Nephron progenitor cell (in vitro differentiated cells): ENCODE data around the gene ZBTB7C.

Source experiments
- DNase-seq: peaks from one replicate; pipeline ENCODE4 v3.0.0; 2021
- H3K27ac Mint-ChIP-seq: 2 replicates; pipeline ENCODE4 v1.8.0; 2021; ENCODE audit warnings: mild to moderate bottlenecking, moderate library complexity, mixed read lengths
- H3K27me3 Mint-ChIP-seq: 2 replicates; pipeline ENCODE4 v1.8.0; 2021; ENCODE audit warnings: mild to moderate bottlenecking, low read depth, mixed read lengths; ENCODE audit not compliant: poor library complexity
- H3K36me3 Mint-ChIP-seq: 2 replicates; pipeline ENCODE4 v1.8.0; 2021; ENCODE audit warnings: low read depth, mixed read lengths
- H3K4me1 Mint-ChIP-seq: 2 replicates; pipeline ENCODE4 v1.8.0; 2021; ENCODE audit warnings: mixed read lengths
- H3K4me3 Mint-ChIP-seq: 2 replicates; pipeline ENCODE4 v1.8.0; 2021; ENCODE audit warnings: mild to moderate bottlenecking, moderate library complexity, mixed read lengths
- H3K9me3 Mint-ChIP-seq: 2 replicates; pipeline ENCODE4 v1.8.0; 2021; ENCODE audit warnings: mild to moderate bottlenecking, moderate library complexity, mixed read lengths
- CTCF ChIP-seq: fragments of 200-600 bp; sonication (generic); IDR thresholded peaks from 2 replicates; pipeline ENCODE4 v1.5.0; 2021; ENCODE audit warnings: antibody characterized with exemption

The ZBTB7C gene

GRCh38 chr18:48053881-48054816 is 355.0 kb downstream of the ZBTB7C start:
- Mint-ChIP-seq H3K4me3 (peak overlapping the region; percentile 20), H3K36me3 (no peaks in the 10 kb centered on the region), H3K27me3 (peaks cover 16% of the 10 kb centered on the region), H3K4me1 (peaks cover 61% of the 10 kb centered on the region), H3K9me3 (no peaks in the 10 kb centered on the region), H3K27ac (peak overlapping the region; percentile 19)
- DNase-seq = no peak
- TF ChIP-seq CTCF = no peak

GRCh38 chr18:48052842-48053241 is 356.3 kb downstream of the ZBTB7C start:
- no peak for TF ChIP-seq CTCF
- Mint-ChIP-seq H3K27ac (peak overlapping the region; percentile 41), H3K9me3 (no peaks in the 10 kb centered on the region), H3K27me3 (peaks cover 16% of the 10 kb centered on the region), H3K4me3 (no peak overlapping the region), H3K4me1 (peaks cover 50% of the 10 kb centered on the region), H3K36me3 (no peaks in the 10 kb centered on the region)
- no peak for DNase-seq

- Mint-ChIP-seq H3K27me3 (peaks cover 17% of the 10 kb centered on the region), H3K4me3 (no peak overlapping the region), H3K4me1 (peaks cover 50% of the 10 kb centered on the region), H3K36me3 (no peaks in the 10 kb centered on the region), H3K27ac (no peak overlapping the region), H3K9me3 (no peaks in the 10 kb centered on the region)
- no peak for TF ChIP-seq CTCF
- no peak for DNase-seq
Measured at GRCh38 chr18:48051945-48052840, 357.0 kb downstream of the ZBTB7C start.

DNA sequence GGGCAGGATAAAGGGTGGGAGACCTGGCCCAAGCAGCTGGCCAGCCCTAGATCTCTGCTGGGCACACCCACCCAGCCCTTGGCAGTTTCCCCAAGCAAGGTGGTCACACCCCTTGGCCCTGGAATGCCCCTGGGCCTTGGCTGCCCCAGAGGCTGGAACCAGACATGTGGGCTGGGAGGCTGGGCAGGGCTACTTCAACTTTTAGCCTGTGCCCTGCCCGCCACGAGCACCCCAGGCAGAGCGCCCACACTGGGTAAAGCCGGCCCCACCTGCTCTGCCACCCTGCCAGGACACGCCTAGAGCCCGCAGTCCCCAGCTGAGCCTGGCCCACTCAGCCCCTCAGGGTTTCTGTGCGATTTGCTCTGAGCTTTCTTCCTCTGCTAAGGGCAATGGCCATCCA is 359.0 kb downstream of the ZBTB7C start:
- Mint-ChIP-seq H3K4me1 (peaks cover 44% of the 10 kb centered on the region), H3K27ac (no peak overlapping the region), H3K4me3 (no peak overlapping the region), H3K9me3 (peaks cover 5% of the 10 kb centered on the region), H3K36me3 (no peaks in the 10 kb centered on the region), H3K27me3 (peaks cover 17% of the 10 kb centered on the region)
- no peak for TF ChIP-seq CTCF
- no peak for DNase-seq

- Mint-ChIP-seq H3K9me3 (peaks cover 5% of the 10 kb centered on the region), H3K27ac (no peak overlapping the region), H3K36me3 (no peaks in the 10 kb centered on the region), H3K4me1 (peaks cover 41% of the 10 kb centered on the region), H3K4me3 (no peak overlapping the region), H3K27me3 (peaks cover 13% of the 10 kb centered on the region)
- TF ChIP-seq CTCF = no peak
- DNase-seq = no peak
Measured at GRCh38 chr18:48049757-48050156, 359.4 kb downstream of the ZBTB7C start.
